CD4-positive, alpha-beta T cell (primary cell): ENCODE data around the gene ICAM3. TPM values are rescaled to one million over a fixed set of nuclear protein-coding genes. Genes with fewer than 3 reads are reported as not detected.
"Not testable (repeated sequence)": the region's sequence is repeated elsewhere in the genome, so short reads cannot be mapped to it uniquely, and the experiment has no call there.

Source experiments
- ATAC-seq: fragments of 200-7000 bp; cut with Tn5 transposase; one replicate; pipeline ENCODE4 v1.10.0; 2022; ENCODE audit warnings: mild to moderate bottlenecking; ENCODE audit not compliant: poor library complexity
- CTCF ChIA-PET: fragments of 350-600 bp; sonication (Branson Sonifier 250); formaldehyde crosslinking; loops from one replicate; lab custom pipeline; 2021; ENCODE audit warnings: antibody characterized with exemption, inconsistent platforms; lab: Charles Lee
- POLR2A ChIA-PET: fragments of 350-600 bp; sonication (Branson Sonifier 250); formaldehyde crosslinking; loops from one replicate; lab custom pipeline; 2021; ENCODE audit warnings: antibody characterized with exemption, inconsistent platforms; lab: Charles Lee
- DNase-seq, 14 experiments: peaks; one replicate each; pipeline ENCODE4 v3.0.0-alpha.2; 2013 to 2020; ENCODE audit warnings: mixed read lengths in 2 of 14
- H3K27ac ChIP-seq, 2 donors: one replicate each; pipeline versions ENCODE4 v1.5.1 to v1.7.0; 2013; ENCODE audit warnings: low read length in 2 of 2, low read depth in 1 of 2, mild to moderate bottlenecking in 1 of 2
- H3K27me3 ChIP-seq, 2 experiments: 1 replicate in 1 of 2; 2 replicates in 1 of 2; pipeline versions ENCODE4 v1.6.1 to v1.7.0; 2013; ENCODE audit warnings: low read length in 2 of 2, control low read depth in 1 of 2, mild to moderate bottlenecking in 1 of 2, moderate library complexity in 1 of 2; ENCODE audit not compliant: insufficient read depth in 2 of 2, control insufficient read depth in 1 of 2
- H3K36me3 ChIP-seq: one replicate; pipeline ENCODE4 v1.6.1; 2013; ENCODE audit warnings: low read length, control low read depth; ENCODE audit not compliant: insufficient read depth
- H3K4me1 ChIP-seq: one replicate; pipeline ENCODE4 v1.6.1; 2013; ENCODE audit warnings: low read length, control low read depth; ENCODE audit not compliant: insufficient read depth
- H3K4me3 ChIP-seq: one replicate; pipeline ENCODE4 v1.5.1; 2013; ENCODE audit warnings: mild to moderate bottlenecking, low read length, moderate library complexity
- H3K9me3 ChIP-seq, 2 experiments: 1 replicate in 1 of 2; 2 replicates in 1 of 2; pipeline versions ENCODE4 v1.6.1 to v1.7.0; 2013; ENCODE audit warnings: low read length in 2 of 2, mild to moderate bottlenecking in 2 of 2, control low read depth in 1 of 2, moderate library complexity in 1 of 2; ENCODE audit not compliant: control insufficient read depth in 1 of 2, insufficient read depth in 1 of 2
- H3K27ac Mint-ChIP-seq: one replicate; pipeline ENCODE4 v1.8.0; 2020; ENCODE audit warnings: mixed read lengths
- H3K27me3 Mint-ChIP-seq: one replicate; pipeline ENCODE4 v1.8.0; 2021; ENCODE audit warnings: mixed read lengths
- H3K36me3 Mint-ChIP-seq: one replicate; pipeline ENCODE4 v1.8.0; 2021; ENCODE audit warnings: low read depth, mixed read lengths
- H3K4me1 Mint-ChIP-seq: one replicate; pipeline ENCODE4 v1.8.0; 2021; ENCODE audit warnings: low read depth, mixed read lengths
- H3K4me3 Mint-ChIP-seq: one replicate; pipeline ENCODE4 v1.8.0; 2020; ENCODE audit warnings: mild to moderate bottlenecking, mixed read lengths
- H3K9me3 Mint-ChIP-seq: one replicate; pipeline ENCODE4 v1.8.0; 2020; ENCODE audit warnings: mixed read lengths
- intact Hi-C, 2 experiments: fragments of 100-400 bp; cut with DNase I in 1 of 2; cut with micrococcal nuclease in 1 of 2; formaldehyde crosslinking; loops; one replicate each; pipeline versions ENCODE4 v1.15.1 to v1.9.0; 2023 to 2025; cut with DNase I, micrococcal nuclease
- total RNA-seq, 174 experiments: library from RNA in 2 of 174; stranded (reverse) in 2 of 174; gene quantifications; one replicate each; pipeline ENCODE4 v1.2.3 and lab custom pipeline; 2021 to 2026
- TF ChIP-seq, protein P1 (sequence below): fragments of 200-600 bp; IDR thresholded peaks from one replicate; pipeline ENCODE4 v1.8.0; 2022; ENCODE audit warnings: antibody characterized with exemption, mild to moderate bottlenecking

Gene ICAM3
- total RNA-seq, 2 experiments from 2014 or later, result 164 to 173 TPM

DNA sequence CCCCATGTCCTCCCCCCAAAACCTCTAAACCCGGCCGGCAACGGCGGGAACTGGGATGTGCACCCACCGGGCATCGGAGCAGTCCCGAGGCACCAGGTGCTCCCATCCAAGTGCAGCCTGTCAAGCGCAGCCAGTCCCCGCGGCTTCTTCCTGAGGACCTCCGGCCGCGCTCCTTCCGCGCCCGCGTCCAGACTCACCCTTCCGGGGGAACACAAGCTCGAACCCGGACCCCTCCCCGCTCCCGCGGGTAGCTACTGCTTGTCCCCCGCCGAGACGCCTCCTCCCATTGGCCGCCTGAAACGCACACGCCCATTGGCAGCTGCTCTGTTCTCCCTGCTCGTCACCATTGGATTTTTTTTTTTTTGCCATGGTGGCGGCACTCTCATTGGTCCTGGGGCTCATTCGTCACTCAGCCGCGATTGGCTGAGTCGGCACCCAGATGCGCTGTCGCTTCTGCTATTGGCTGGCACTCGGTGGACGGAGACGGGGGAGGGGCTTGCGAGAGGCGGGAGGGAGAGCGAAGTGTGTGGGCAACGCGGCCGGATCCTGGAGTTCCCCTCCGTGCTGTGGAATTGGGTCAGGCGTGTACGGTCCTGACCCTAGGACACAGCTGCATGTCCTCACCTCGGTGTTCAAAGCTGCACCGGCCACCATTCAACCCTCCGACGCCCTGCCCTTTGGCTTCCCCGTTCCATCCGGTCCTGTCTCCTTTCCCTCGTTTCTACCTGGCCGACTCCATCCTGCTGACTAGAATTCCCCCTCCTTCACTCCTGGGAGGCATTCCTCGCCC is 41.1 kb upstream of the ICAM3 start, which contains the start of gene TYK2:
TYK2 (minus strand) TSS at position 260 of the 790 bp plus-strand sequence. CDS start 2,166 bp downstream, outside the sequence.
- H3K9me3 ChIP-seq, result no peaks in the 10 kb centered on the region
- ChIA-PET CTCF (interaction anchor here (0.5 to 2.0 kb wide), 7 partner anchors 8 to 122 kb away, joined by 3 to 12 read pairs (median 8); partner anchors contain the start of gene ICAM1), POLR2A (interaction anchor here (0.6 to 3.7 kb wide), 10 partner anchors 8 to 248 kb away, joined by 3 to 51 read pairs (median 4); partner anchors contain the start of genes ICAM1 and RAVER1)
- Mint-ChIP-seq H3K9me3 (no peaks in the 10 kb centered on the region), H3K36me3 (peaks cover 27% of the 10 kb centered on the region), H3K27me3 (no peaks in the 10 kb centered on the region), H3K4me1 (peaks cover 24% of the 10 kb centered on the region), H3K4me3 (peak within 1 kb of the TSS; percentile 92), H3K27ac (peak within 1 kb of the TSS; percentile 77)
- H3K27me3 ChIP-seq, result no peaks in the 10 kb centered on the region
- TF ChIP-seq, protein P1, sequence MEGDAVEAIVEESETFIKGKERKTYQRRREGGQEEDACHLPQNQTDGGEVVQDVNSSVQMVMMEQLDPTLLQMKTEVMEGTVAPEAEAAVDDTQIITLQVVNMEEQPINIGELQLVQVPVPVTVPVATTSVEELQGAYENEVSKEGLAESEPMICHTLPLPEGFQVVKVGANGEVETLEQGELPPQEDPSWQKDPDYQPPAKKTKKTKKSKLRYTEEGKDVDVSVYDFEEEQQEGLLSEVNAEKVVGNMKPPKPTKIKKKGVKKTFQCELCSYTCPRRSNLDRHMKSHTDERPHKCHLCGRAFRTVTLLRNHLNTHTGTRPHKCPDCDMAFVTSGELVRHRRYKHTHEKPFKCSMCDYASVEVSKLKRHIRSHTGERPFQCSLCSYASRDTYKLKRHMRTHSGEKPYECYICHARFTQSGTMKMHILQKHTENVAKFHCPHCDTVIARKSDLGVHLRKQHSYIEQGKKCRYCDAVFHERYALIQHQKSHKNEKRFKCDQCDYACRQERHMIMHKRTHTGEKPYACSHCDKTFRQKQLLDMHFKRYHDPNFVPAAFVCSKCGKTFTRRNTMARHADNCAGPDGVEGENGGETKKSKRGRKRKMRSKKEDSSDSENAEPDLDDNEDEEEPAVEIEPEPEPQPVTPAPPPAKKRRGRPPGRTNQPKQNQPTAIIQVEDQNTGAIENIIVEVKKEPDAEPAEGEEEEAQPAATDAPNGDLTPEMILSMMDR, result no peak
- H3K4me1 ChIP-seq, result peaks cover 25% of the 10 kb centered on the region
- intact Hi-C loops, result loop anchor here in 1 of 2 experiments (1.0 to 5.0 kb wide), 2 partner anchors 47 to 63 kb away; partner anchors contain the start of genes FDX2 and RAVER1
- DNase-seq (peak; percentile 88 to 99 (median 95)), ATAC-seq (peak; percentile 96)
- peak within 1 kb of the TSS; percentile 81 to 84 for H3K27ac ChIP-seq
- H3K36me3 ChIP-seq, result peaks cover 14% of the 10 kb centered on the region
- H3K4me3 ChIP-seq, result peak within 1 kb of the TSS; percentile 81

DNA sequence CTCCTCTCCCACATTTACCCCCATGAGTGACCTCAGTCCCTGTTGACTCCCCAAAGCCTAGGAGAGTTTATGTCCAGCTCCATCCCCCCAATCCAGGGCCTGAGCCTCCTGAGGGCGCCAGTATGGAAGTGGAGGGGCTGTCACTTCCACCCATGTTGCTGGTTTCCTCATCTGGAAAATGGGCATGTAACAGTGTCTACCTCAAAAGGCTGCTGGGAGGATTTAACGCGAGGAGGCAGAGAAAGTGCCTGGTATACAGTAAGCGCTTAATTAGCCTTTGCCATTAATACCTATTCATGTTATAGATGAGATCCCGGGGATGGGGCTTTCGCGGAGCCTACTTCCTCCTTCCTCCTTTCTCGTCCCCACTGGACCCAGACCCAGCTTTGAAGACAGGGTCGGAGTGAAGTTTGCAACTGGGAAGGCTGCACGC is 40.5 kb upstream of the ICAM3 start:
- Mint-ChIP-seq H3K4me1 (peaks cover 24% of the 10 kb centered on the region), H3K4me3 (peak overlapping the region; percentile 92), H3K36me3 (peaks cover 33% of the 10 kb centered on the region), H3K27ac (peak overlapping the region; percentile 77), H3K9me3 (no peaks in the 10 kb centered on the region), H3K27me3 (no peaks in the 10 kb centered on the region)
- Histone ChIP-seq H3K27me3 (no peaks in the 10 kb centered on the region), H3K9me3 (no peaks in the 10 kb centered on the region), H3K4me3 (peak overlapping the region; percentile 81), H3K36me3 (peaks cover 17% of the 10 kb centered on the region), H3K27ac (peak overlapping the region; percentile 79 to 81), H3K4me1 (peaks cover 25% of the 10 kb centered on the region)
- POLR2A ChIA-PET, result interaction anchor here (0.6 to 3.7 kb wide), 8 partner anchors 8 to 247 kb away, joined by 3 to 51 read pairs (median 5); partner anchors contain the start of genes ICAM1 and RAVER1
- TF ChIP-seq, protein P1, result no peak
- CTCF ChIA-PET, result interaction anchor here (0.5 to 2.0 kb wide), 7 partner anchors 9 to 121 kb away, joined by 3 to 12 read pairs (median 8); partner anchors contain the start of gene ICAM1
- DNase-seq, result no peak
- no peak for ATAC-seq
- intact Hi-C loops, result loop anchor here in 1 of 2 experiments (1.0 to 5.0 kb wide), 2 partner anchors 47 to 63 kb away; partner anchors contain the start of genes FDX2 and RAVER1

DNA sequence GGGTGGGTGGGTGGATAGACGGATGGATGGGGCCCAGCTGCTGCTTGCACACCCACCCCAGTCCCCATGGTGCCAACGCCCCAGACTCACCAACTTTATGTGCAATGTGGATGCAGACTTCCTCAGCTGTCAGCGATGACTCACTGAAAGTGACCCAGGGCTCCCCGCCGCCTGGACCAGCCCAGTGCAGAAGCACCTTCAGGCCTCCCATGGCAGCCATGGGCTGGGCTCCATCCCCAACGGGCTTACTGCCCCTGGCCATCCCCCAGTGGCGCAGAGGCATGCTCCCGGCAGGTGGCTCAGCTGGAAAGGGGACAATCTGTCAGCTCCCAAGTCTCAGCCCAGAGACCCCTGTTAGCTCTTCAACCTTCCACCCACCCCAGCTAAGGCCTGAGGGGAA is 38.7 kb upstream of the ICAM3 start:
- no peak for ATAC-seq
- intact Hi-C loops, result no loop called here
- Mint-ChIP-seq H3K9me3 (no peaks in the 10 kb centered on the region), H3K27ac (no peak overlapping the region), H3K27me3 (no peaks in the 10 kb centered on the region), H3K36me3 (peaks cover 42% of the 10 kb centered on the region), H3K4me3 (peak overlapping the region; percentile 25), H3K4me1 (peaks cover 24% of the 10 kb centered on the region)
- DNase-seq, result peak in 1 of 14 experiments; percentile 31
- Histone ChIP-seq H3K9me3 (no peaks in the 10 kb centered on the region), H3K4me1 (peaks cover 25% of the 10 kb centered on the region), H3K4me3 (no peak overlapping the region), H3K27me3 (no peaks in the 10 kb centered on the region), H3K36me3 (peaks cover 22% of the 10 kb centered on the region), H3K27ac (no peak overlapping the region)
- POLR2A ChIA-PET, result interaction anchor here (3.7 kb wide), 1 partner anchor 108 kb away, joined by 51 read pairs; the partner anchor contains the start of gene ICAM1
- TF ChIP-seq, protein P1, result no peak
- CTCF ChIA-PET, result interaction anchor here (1.2 kb wide), 1 partner anchor 10 kb away, joined by 3 read pairs; no protein-coding TSS in a partner anchor

DNA sequence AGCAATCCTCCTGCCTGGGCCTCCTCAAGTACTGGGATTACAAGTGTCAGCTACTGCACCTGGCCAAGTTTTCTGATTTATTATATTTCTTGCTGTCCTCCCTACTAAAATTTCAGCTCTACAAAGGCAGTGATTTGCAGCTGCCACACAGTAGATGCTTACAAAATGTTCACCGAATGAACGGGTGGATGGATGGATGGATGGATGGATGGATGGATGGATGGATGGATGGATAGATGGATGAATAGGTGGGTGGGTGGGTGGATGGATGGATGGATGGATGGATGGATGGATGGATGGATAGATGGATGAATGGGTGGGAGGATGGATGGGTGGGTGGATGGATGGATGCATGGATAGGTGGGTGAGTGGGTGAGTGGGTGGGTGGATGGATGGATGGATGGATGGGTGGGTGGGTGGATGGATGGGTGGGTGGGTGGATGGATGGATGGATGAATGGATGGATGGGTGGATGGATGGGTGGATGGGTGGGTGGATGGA is 37.8 kb upstream of the ICAM3 start:
- ATAC-seq, H3K27ac ChIP-seq, CTCF ChIA-PET, H3K27me3 Mint-ChIP-seq, DNase-seq, H3K4me3 Mint-ChIP-seq, POLR2A ChIA-PET, H3K27me3 ChIP-seq, H3K9me3 ChIP-seq, H3K27ac Mint-ChIP-seq, intact Hi-C loops, H3K4me3 ChIP-seq, H3K9me3 Mint-ChIP-seq: not testable (repeated sequence)
- Mint-ChIP-seq H3K4me1 (peaks cover 24% of the 10 kb centered on the region), H3K36me3 (peaks cover 43% of the 10 kb centered on the region)
- Histone ChIP-seq H3K36me3 (peaks cover 22% of the 10 kb centered on the region), H3K4me1 (peaks cover 25% of the 10 kb centered on the region)
